Stomach (tissue), 4 donors: ENCODE measurements around the gene NOCT.

Experiments used
- CTCF ChIP-seq, 7 experiments: fragments of 450-650 bp in 4 of 7; fragments of 200-600 bp in 3 of 7; sonication (generic) in 3 of 7; IDR thresholded peaks; one replicate each; pipeline ENCODE4 v1.5.1; 2016 to 2019; ENCODE audit warnings: antibody characterized with exemption in 7 of 7, control low read depth in 2 of 7, mild to moderate bottlenecking in 1 of 7
- EP300 ChIP-seq: sonication (generic); formaldehyde crosslinking; IDR thresholded peaks from one replicate; pipeline ENCODE4 v1.6.1; 2017; ENCODE audit warnings: antibody characterized with exemption
- POLR2A ChIP-seq, 4 donors: fragments of 450-650 bp; IDR thresholded peaks; one replicate each; pipeline ENCODE4 v1.6.1; 2016; ENCODE audit warnings: antibody characterized with exemption in 4 of 4, control low read depth in 2 of 4, mild to moderate bottlenecking in 1 of 4, moderate library complexity in 1 of 4
- POLR2AphosphoS5 ChIP-seq, 3 donors: sonication (generic); formaldehyde crosslinking; IDR thresholded peaks; one replicate each; pipeline ENCODE4 v1.6.1; 2016; ENCODE audit warnings: antibody characterized with exemption in 3 of 3

- TF ChIP-seq CTCF (IDR thresholded peaks at IDR 0.05) (no peak), POLR2A (IDR thresholded peaks at IDR 0.05) (no peak), POLR2AphosphoS5 (IDR thresholded peaks at IDR 0.05) (no peak), EP300 (no peak)
These were observed 12.2 kb downstream of the NOCT start for GRCh38 chr4:139027776-139028175.
